GM21717 (cell line): ENCODE data around the gene GPC5.

Source experiments
- ATAC-seq: cut with Tn5 transposase; IDR thresholded peaks from one replicate; pipeline ENCODE4 v1.9.1; 2021; ENCODE audit warnings: mild to moderate bottlenecking, moderate library complexity; ENCODE audit not compliant: unreplicated experiment

Gene GPC5

DNA sequence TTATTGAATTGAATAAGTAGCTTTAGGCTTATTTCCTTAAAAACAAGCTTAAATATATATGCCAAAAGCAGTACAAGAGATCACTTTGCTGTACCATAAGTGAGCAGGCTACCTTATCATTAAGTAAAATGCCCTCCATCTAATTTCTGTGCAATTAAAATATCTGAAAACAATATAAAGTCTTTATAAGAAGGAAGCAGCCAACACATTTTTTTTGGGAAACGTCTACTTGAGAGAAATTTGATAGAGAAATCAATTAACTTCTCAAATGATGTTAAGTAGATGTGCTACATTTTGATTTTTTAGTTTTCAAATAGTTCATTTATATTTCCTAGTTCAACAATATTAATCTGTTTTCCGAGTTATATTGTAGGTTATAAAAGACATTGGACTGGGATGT, 52.5 kb downstream of the GPC5 start:
- no peak for ATAC-seq

DNA sequence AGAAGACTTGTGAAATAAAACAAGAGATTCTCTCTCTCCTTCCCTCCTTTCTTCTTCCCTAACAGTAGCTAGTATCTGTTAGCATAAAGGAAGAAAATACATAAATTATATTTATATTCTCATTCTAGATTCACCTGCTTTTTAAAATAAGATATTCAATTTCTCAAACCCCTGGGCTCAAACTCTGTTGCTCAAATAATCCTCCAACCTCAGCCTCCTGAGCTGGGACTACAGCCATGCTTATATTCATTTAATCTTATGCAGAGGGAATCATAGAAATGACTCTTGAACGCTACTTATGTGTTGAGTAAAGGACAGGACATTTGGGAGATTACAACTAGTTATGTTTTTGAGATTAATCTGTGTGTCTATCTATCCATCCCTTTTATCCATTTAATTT, 56.2 kb downstream of the GPC5 start:
- ATAC-seq: no peak

- no peak for ATAC-seq
Observed at GRCh38 chr13:91456837-91457236, 58.4 kb downstream of the GPC5 start.

- no peak for ATAC-seq
Observed at GRCh38 chr13:91459485-91459884, 61.1 kb downstream of the GPC5 start.

- no peak for ATAC-seq
Observed at GRCh38 chr13:91464336-91464735, 65.9 kb downstream of the GPC5 start.

GRCh38 chr13:91467236-91467635, 68.8 kb downstream of the GPC5 start:
- no peak for ATAC-seq

- no peak for ATAC-seq
Observed at GRCh38 chr13:91468301-91468700, 69.9 kb downstream of the GPC5 start.

GRCh38 chr13:91470084-91470621, 71.7 kb downstream of the GPC5 start:
- ATAC-seq: no peak

DNA sequence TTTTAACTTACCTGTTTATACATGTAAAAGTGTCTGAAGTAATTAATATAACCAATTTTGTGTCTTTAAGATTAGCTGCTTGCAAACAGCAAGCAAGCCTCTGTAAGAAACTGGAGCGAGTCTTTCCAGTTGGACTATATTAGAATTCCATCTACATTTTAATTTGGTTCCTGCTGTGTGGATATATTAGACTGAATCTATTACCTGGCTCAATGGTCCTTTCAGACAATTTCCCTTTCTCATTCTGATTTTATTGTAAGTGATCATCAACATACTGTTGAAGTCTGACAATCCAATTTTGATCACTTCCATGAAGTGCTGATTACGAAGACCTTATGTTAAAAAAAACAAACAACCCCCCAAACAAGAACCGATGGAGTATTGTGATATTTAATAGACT, 72.3 kb downstream of the GPC5 start:
- ATAC-seq: no peak

GRCh38 chr13:91482427-91482826, 84.0 kb downstream of the GPC5 start:
- no peak for ATAC-seq

GRCh38 chr13:91491980-91492379, 93.6 kb downstream of the GPC5 start:
- ATAC-seq: no peak

DNA sequence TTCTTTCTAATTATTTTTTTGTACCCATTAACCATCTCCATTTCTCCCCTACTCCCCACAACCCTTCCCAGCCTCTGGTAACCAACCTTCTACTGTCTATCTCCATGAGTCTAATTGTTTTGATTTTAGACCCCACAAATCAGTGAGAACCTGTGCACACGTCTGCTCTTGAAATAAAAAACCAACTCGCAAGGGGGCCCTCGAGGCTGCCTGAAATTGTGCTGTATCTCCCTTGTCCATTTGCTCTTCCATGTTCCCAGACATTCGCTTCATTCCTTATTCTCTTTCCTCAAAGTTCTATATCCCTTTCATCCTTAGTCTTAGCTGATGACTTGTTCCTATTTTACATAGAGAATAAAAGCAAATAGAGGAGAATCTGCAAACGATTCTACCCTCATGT, 95.0 kb downstream of the GPC5 start:
- no peak for ATAC-seq

- ATAC-seq: no peak
Observed at GRCh38 chr13:91498298-91498697, 99.9 kb downstream of the GPC5 start.

DNA sequence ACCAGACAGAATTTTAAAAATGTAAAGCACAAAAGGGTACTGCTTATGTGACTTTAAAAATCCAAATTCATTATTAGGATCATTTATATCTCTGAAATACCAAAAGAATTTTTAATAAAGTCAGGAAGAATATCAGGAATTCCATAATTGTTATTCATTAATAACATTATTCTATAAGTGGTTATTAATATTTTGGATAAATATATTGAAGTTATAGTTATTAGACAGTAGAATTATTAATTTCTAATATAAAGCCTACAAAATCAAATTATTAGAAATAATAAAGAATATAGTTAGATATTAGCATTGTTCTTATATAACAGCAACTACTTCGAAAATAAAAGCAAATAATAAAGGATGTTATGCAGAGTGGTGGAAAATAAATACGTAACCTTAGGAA, 105.8 kb downstream of the GPC5 start:
- no peak for ATAC-seq

DNA sequence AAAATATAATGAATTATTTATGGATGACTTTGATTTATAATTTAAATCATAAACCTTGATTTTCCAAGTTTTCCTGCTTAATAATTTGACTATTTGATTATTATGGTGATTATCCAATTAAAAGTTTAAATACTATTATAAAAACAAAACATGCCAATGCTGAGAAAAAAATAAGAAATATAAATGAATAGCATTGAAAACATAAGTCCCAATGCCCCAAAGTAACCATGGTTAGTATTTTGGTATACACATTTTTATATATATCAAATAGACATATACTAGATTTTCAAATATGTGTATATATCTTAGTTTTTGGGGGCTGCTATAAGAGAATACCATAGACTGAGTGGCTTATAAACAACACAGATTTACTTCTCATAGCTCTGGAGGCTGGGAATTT, 108.3 kb downstream of the GPC5 start:
- no peak for ATAC-seq

DNA sequence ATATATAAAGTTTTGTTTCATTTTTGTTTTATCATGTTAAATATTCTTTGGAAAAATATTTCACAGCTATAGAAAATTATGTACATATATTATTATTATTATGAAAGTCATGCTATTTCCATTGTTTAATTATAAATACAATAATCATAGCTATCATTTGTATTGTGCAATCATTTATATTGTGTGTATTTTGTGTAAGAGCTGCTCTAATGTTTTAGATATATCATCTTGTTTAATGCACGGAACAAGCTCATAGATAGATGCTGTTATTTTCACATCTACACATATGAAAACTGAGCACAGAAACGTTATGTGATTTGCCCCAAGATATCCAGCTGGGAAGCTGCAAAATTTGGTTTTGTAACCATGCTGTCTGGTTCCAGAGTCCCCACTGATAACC, 111.6 kb downstream of the GPC5 start:
- ATAC-seq: no peak

DNA sequence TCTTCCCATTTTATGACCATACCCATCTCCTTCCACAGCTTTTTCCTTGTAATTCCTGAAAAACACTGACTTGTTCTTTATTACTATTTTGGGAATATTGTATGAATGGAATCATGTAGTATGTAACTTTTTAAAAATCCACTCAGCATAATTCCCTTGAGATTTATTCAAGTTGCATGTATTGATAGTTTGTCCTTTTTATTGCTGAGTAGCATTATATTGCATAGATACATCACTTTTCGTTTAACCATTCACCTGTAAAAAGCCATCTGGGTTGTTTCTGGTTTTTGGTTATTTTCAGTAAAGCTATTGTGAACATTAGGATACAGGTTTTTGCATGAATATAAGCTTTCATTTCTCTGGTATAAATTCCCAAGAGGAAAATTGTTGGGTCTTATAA, 115.4 kb downstream of the GPC5 start:
- no peak for ATAC-seq

DNA sequence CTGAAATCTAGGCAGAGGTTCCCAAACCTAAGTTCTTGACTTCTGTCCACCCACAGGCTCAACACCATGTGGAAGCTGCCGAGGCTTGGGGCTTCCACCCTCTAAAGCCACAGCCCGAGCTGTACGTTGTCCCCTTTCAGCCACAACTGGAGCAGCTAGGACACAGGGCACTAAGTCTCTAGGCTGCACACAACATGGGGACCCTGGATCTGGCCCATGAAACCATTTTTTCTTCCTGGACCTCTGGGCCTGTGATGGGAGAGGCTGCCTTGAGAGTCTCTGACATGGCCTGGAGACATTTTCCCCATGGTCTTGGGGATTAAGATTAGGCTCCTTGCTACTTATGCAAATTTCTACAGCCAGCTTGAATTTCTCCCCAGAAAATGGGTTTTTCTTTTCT, 118.4 kb downstream of the GPC5 start:
- ATAC-seq: no peak

GRCh38 chr13:91520952-91521351, 122.5 kb downstream of the GPC5 start:
- peak; percentile 71 for ATAC-seq

DNA sequence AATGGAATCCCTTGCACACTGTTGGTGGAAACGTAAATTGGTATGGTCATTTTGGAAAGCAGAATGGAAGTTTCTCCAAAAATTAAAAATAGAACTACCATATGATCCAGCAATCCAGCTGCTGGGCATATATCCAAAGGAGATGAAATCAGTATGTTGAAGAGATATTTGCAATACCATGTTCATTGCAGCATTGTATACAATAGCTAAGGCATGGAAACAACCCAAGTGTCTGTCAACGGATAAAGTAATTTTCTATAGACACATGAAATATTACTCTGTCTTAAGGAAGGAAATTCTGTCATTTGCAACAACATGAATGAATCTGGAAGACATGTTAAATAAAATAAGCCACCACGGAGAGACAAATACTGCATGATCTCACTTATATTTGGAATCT, 124.7 kb downstream of the GPC5 start:
- no peak for ATAC-seq

GRCh38 chr13:91526543-91527033, 128.2 kb downstream of the GPC5 start:
- ATAC-seq: no peak

GRCh38 chr13:91529739-91530482, 131.5 kb downstream of the GPC5 start:
- ATAC-seq: no peak

DNA sequence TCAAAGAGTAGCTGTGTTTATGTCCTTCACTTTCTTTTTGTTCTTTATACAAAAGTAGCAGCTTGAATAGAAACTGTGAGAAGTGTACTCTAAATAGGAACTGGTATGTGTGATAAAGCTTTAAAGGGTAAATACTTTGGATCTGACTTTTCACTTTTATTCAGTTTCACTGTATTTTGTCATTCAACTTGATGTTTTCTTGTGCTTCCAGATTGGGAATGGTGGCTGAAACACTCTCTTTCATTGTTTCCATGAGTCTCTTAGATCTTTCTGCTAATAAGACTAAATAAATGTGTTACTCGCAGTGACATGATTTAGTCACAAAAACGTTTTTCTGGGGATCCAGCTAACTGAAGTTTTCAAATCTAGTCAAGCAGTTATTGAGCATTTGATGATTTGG, 133.2 kb downstream of the GPC5 start:
- ATAC-seq: no peak
